DND-41 (cell line): ENCODE measurements around the gene RIT1.

Experiments used
- EZH2 ChIP-seq: IDR thresholded peaks from 3 replicates; pipeline ENCODE4 v1.6.1; 2012; ENCODE audit warnings: borderline replicate concordance, low read depth, mild to moderate bottlenecking, moderate library complexity, low read length, inconsistent platforms; ENCODE audit not compliant: severe bottlenecking
- TF ChIP-seq, protein P1 (sequence below): IDR thresholded peaks from 2 replicates; pipeline ENCODE4 v1.5.1; 2012; ENCODE audit warnings: borderline replicate concordance, low read length, moderate library complexity, mild to moderate bottlenecking; ENCODE audit not compliant: poor library complexity, severe bottlenecking; ENCODE audit errors: extremely low read depth

DNA sequence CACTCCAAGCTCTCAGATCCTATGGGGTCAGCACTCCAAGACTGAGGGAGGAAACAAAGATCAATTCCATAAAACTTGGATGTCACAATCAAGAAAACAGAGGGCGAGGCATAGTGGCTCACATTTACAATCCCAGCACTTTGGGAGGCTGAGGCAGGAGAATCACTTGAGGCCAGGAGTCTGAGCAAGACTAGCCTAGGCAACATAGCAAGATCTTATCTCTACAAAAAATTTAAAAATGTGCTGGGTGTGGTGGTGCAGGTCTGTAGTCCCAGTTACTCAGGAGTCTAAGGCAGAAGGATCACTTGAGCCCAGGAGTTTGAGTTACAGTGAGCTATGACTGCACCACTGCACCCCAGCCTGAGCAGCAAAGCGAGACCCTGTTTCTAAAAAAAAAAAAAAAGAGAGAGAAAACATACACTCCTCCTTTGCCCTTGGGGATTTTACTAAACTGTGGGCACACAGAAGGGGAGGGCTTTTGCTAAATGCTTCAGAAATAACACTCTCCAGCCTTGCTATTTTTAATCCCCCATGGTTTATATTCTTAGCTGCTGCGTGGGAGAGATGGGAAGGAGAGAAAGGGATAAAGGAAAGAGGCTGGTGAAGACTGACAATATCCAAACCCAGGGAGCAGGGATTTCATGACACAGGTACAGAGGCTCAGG, 49.1 kb upstream of the RIT1 start:
- TF ChIP-seq, protein P1, sequence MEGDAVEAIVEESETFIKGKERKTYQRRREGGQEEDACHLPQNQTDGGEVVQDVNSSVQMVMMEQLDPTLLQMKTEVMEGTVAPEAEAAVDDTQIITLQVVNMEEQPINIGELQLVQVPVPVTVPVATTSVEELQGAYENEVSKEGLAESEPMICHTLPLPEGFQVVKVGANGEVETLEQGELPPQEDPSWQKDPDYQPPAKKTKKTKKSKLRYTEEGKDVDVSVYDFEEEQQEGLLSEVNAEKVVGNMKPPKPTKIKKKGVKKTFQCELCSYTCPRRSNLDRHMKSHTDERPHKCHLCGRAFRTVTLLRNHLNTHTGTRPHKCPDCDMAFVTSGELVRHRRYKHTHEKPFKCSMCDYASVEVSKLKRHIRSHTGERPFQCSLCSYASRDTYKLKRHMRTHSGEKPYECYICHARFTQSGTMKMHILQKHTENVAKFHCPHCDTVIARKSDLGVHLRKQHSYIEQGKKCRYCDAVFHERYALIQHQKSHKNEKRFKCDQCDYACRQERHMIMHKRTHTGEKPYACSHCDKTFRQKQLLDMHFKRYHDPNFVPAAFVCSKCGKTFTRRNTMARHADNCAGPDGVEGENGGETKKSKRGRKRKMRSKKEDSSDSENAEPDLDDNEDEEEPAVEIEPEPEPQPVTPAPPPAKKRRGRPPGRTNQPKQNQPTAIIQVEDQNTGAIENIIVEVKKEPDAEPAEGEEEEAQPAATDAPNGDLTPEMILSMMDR: no peak
- TF ChIP-seq EZH2: no peak
